ENCODE measurements around the gene NEURL2.
"Not testable (repeated sequence)": the region's sequence is repeated elsewhere in the genome, so short reads cannot be mapped to it uniquely, and the experiment has no call there.

NEURL2 gene

GRCh38 chr20:45919542-45920399 lies 28.8 kb upstream of the NEURL2 start:
- no peak for DNase-seq (ENCODE audit: low spot score)

DNA sequence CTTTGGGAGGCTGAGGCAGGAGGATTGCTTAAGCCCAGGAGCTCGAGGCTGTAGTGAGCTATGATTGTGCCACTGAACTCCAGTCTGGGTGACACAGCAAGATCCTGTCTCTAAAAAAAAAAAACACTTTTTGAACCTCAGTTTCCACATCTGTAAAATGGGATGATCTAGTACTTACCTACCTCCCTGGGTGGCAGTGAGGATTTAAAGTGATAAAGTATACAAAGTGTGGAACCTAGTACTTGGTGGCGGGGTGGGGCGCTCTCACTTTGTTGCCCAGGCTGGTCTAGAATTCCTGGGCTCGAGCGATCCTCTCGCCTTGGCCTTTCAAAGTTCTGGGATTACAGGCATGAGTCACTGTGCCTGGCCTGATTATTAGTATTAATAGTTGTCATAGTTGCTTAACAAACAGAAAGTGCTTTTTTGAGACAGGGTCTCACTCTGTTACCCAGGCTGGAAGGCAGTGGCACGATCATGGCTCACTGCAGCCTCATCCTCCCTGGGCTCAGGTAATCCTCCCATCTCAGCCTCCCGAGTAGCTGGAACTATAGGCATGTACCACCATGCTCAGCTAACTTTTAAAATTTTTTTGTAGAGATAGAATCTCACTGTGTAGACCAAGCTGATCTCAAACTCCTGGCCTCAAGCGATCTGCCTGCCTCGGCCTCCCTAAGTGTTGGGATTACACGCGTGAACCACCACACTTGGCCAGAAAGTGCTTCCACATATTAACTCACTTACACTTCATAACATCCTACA lies 27.9 kb upstream of the NEURL2 start:
- DNase-seq (ENCODE audit: low spot score), result no peak

- no peak for DNase-seq (ENCODE audit: low spot score)
Observed at GRCh38 chr20:45918182-45918737, 27.3 kb upstream of the NEURL2 start.

GRCh38 chr20:45917790-45918141 lies 26.8 kb upstream of the NEURL2 start:
- no peak for DNase-seq (ENCODE audit: low spot score)

GRCh38 chr20:45913116-45913515 lies 22.1 kb upstream of the NEURL2 start:
- no peak for DNase-seq (ENCODE audit: low spot score)

DNA sequence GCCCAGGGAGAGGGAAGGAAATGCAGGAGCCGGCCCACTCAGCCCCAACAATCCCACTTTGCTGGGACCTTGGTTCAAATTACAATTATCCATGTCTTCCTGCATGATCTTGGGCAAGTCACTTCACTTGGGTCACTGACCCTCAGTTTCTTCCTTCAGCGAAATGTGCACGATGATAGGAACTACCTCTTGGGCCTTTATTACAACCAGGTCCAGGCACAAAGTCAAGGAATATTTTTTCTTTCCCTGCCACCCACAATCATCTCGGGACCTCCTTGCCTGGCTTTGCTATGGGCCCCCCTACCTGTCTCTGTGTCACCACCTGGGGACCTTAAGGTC lies 21.3 kb upstream of the NEURL2 start:
- DNase-seq (ENCODE audit: low spot score), result no peak

- DNase-seq (ENCODE audit: low spot score), result no peak
Observed at GRCh38 chr20:45911486-45912343, 20.7 kb upstream of the NEURL2 start, which contains the start of gene PLTP. PLTP (minus strand) TSS chr20:45912155; CDS start chr20:45911452, 703 bp downstream.

GRCh38 chr20:45910670-45911485 lies 19.9 kb upstream of the NEURL2 start:
- peak; percentile 98 for DNase-seq (ENCODE audit: low spot score)

GRCh38 chr20:45909817-45910669 lies 19.0 kb upstream of the NEURL2 start:
- DNase-seq (ENCODE audit: low spot score), result no peak

- DNase-seq (ENCODE audit: low spot score), result no peak
Observed at GRCh38 chr20:45909336-45909808, 18.4 kb upstream of the NEURL2 start.

DNA sequence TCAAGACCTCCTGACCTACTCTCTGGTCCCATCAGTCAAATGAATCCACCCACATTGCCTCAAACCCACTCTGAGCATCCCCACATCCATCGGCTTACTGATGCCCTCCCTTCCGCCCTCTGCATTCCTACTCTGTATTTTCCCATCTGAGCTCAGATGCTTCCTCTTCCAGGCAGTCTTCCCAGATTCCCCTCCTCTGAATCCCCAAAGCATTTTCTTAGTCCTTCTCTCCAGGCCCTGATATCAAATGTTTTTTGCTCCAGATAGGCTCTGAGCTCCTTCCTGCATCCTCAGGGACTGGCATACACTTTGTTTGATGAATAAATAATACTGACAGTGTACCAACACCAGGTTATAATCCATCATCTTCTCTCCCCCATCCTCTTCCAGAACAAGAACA lies 17.1 kb upstream of the NEURL2 start:
- DNase-seq (ENCODE audit: low spot score), result no peak

GRCh38 chr20:45907219-45907948 lies 16.4 kb upstream of the NEURL2 start:
- DNase-seq (ENCODE audit: low spot score), result no peak

DNA sequence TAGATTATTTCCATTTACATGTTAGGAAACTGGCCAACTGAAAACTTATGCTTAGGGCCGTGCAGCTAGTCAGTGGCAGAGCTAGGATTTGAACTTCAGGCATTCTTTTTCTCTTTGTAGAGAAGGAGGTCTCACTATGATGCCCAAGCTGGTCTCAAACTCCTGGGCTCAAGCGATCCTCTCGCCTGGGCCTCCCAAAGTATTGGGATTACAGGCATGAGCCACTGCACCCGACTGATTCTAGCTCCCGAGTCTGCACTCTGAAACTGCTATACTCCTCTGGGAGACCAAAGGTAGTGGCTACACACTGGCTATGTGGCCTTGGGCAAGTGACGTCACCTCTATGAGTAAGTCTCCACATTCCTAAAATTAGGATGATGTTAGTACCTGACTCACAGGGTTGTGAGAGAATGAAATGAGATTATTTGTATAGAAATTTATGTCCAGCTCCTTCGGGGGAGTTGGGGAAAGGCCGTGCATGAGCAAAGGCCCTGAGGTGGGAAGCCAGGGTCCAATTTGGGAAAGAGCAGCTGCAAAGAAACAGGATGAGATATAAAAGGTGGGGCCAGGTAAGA lies 14.6 kb upstream of the NEURL2 start:
- DNase-seq (ENCODE audit: low spot score), result no peak

DNA sequence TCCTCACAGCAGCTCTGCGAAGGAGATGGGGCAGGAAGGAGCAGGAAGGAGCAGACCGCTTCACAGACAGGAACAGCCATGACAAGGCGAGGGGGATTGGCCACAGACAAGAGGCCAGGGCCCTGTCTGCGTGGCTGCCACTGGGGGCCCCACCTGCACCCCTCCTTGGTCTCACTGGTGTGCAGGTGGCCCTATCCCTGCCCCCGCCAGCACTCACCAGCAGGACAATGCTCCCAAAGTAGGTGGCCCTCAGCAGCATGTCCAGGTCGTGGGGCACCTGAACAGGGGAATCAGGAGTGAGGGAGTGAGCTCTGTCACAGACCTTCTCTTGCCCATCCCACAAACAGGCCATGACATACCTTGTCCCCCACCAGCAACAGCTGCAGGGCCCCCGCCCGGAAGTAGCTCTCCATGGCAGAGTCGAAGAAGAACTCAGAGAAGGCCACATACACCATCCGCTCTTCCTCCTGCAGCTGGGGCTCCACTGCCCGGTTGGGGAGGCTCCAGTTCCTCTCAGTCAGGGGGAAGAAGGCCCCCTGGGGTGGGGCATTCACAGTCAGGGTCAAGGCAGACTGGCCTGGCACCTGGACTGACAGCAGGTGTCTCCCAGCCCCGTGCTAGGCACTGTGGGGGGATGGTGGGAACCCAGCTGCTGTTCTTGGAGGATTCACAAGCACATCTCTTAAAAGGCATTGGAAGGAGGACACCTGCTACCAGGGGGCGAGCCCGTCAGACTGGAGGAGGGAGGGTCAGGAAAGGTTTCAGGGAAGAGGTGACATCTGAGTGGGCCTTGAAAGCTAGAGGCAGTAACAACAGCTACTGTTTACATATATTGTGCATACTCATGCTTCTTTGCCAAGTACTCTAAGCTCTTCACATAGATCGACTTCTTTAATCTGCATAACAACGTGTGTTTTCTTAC lies 13.8 kb upstream of the NEURL2 start:
- no peak for DNase-seq (ENCODE audit: low spot score)

GRCh38 chr20:45902199-45902701 lies 11.2 kb upstream of the NEURL2 start:
- DNase-seq (ENCODE audit: low spot score), result no peak

DNA sequence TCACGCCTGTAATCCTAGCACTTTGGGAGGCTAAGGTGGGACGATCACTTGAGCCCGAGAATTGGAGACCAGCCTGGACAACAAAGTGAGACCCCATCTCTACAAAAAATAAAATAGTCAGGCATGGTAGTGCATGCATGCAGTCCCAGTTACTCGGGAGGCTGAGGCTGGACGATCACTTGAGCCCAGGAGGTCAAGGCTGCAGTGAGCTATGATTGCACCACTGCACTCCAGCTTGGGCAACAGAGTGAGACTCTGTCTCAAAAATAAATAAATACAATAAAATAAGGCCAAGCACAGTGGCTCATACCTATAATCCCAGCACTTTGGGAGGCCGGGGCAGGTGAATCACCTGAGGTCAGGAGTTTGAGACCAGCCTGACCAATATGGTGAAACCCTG lies 10.3 kb upstream of the NEURL2 start:
- not testable (repeated sequence) for DNase-seq (ENCODE audit: low spot score)

DNA sequence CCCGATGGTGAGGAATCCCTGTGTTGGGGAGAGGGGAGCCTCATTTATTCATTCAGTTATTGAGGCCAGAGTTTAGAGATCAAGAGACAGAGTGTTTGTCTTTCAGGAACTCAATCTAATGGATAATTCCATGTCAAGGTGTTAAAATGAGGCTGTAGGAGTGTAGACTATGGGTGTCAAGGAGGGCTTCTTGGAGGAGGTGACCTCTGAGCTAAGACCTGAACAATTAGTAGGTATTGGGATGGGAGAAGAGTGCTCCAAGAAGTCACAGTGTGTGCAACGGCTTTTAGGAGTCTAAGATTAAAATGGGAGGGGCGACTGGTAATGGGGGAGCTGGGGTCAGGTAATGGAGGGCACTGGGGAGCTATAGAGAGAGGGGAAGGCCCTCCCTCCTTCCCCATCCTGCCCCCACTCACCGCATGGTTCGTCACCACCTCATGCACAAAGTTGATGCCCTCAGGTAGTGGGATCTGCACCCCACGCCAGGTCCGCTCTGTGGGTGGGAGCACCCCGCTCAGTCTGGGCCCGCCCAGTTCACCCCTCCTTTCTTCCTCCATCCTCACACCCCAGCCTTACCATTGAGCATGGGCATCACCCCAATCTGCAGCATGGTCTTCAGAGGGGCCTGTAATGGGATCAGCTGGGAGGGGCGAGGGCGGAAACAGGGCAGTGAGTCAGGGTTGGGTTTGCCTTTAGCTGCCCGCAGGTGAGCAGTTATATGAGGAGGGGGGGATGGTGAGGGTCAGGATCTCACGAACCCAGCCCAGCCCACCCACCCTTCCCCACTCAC lies 8.2 kb upstream of the NEURL2 start:
- no peak for DNase-seq (ENCODE audit: low spot score)

Measured in germinal center (tissue), 1 donor.